Measurements from ENCODE around the gene ERICH4. TPM values are rescaled to one million over a fixed set of nuclear protein-coding genes. Genes with fewer than 3 reads are reported as not detected.

ERICH4 gene
- total and polyA plus RNA-seq, 2 donors (not counting 3 experiments of a cell fraction or from before 2014, with no cell fraction given): not detected

DNA sequence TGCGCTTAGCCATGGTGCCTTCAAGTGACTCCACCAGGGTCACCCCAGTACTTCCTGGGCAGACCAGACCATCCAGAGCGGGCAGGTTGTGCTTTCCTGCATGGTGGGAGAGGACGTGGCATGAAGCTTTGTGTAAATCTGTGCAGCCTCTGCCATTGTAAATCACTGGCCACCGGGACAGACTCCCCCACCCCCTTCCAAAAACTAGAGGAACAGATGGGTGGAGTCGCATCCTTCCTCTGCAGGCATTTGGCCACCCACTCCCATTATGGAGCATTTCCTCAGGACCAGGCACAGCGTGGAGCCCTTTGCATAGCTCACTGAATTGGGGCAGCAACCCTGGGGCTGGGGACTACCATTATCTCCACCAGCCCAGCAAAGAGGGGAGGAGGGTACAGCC, 37.2 kb upstream of the ERICH4 start:
- no peaks in the 10 kb centered on the region for H3K79me2 ChIP-seq (ENCODE audit: control insufficient read depth, insufficient read depth, low read length)
- H3K27me3 ChIP-seq (ENCODE audit: control insufficient read depth in 2 of 2, insufficient read depth in 2 of 2, low read length in 2 of 2): no peaks in the 10 kb centered on the region
- CTCF ChIA-PET: interaction anchor here (0.7 to 3.9 kb wide), 5 partner anchors 22 to 97 kb away, joined by 3 to 17 read pairs (median 3); partner anchors contain the start of genes B3GNT8 and DMAC2
- FAIRE-seq: peak; percentile 56
- H3K9ac ChIP-seq (replicated peaks; ENCODE audit: extremely low read depth, insufficient read depth, low read length): no peak overlapping the region
- H3K9me1 ChIP-seq (replicated peaks; ENCODE audit: control insufficient read depth, extremely low read depth, insufficient read depth, low read length): no peaks in the 10 kb centered on the region
- dilution Hi-C loops (cut with MboI; ENCODE audit: extremely low pct_ligation_motif_present, low sequenced_read_pairs): no loop called here
- peaks cover 39% of the 10 kb centered on the region for H3K4me1 ChIP-seq (ENCODE audit: control insufficient read depth, extremely low read depth, insufficient read depth, low read length)
- TF ChIP-seq, protein P1, sequence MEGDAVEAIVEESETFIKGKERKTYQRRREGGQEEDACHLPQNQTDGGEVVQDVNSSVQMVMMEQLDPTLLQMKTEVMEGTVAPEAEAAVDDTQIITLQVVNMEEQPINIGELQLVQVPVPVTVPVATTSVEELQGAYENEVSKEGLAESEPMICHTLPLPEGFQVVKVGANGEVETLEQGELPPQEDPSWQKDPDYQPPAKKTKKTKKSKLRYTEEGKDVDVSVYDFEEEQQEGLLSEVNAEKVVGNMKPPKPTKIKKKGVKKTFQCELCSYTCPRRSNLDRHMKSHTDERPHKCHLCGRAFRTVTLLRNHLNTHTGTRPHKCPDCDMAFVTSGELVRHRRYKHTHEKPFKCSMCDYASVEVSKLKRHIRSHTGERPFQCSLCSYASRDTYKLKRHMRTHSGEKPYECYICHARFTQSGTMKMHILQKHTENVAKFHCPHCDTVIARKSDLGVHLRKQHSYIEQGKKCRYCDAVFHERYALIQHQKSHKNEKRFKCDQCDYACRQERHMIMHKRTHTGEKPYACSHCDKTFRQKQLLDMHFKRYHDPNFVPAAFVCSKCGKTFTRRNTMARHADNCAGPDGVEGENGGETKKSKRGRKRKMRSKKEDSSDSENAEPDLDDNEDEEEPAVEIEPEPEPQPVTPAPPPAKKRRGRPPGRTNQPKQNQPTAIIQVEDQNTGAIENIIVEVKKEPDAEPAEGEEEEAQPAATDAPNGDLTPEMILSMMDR (IDR thresholded peaks at IDR 0.05; ENCODE audit: extremely low read depth in 1 of 2, insufficient read depth in 1 of 2, low read depth in 1 of 2, low read length in 2 of 2): no peak
- TF ChIP-seq EZH2 (IDR thresholded peaks at IDR 0.05; ENCODE audit: borderline replicate concordance, low read depth, low read length, severe bottlenecking) (no peak), POLR2AphosphoS5 (IDR thresholded peaks at IDR 0.05; ENCODE audit: insufficient read depth, low read depth, low read length) (no peak), POLR2A (IDR thresholded peaks at IDR 0.05; ENCODE audit: low read depth, low read length) (no peak), MYC (IDR thresholded peaks at IDR 0.05; ENCODE audit: low read depth, low read length) (no peak)
- TF ChIP-seq, protein P2, sequence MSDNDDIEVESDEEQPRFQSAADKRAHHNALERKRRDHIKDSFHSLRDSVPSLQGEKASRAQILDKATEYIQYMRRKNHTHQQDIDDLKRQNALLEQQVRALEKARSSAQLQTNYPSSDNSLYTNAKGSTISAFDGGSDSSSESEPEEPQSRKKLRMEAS (IDR thresholded peaks at IDR 0.05; ENCODE audit: insufficient read depth, insufficient read length): no peak
- no peak for DNase-seq (ENCODE audit: low read depth, low spot score)
- no peak overlapping the region for H3K4me2 ChIP-seq (ENCODE audit: insufficient read depth, low read length)
- peaks cover 0 to 2% of the 10 kb centered on the region in 2 experiments for H3K36me3 ChIP-seq (ENCODE audit: control insufficient read depth in 2 of 2, extremely low read depth in 1 of 2, insufficient read depth in 2 of 2, low read length in 2 of 2)
- H2AFZ ChIP-seq (ENCODE audit: low read depth, low read length): no peak overlapping the region
- H3K27ac ChIP-seq (ENCODE audit: insufficient read depth, low read depth, low read length): no peak overlapping the region
- H3K4me3 ChIP-seq (replicated peaks in 1 of 3; ENCODE audit: insufficient read depth in 1 of 3, low read depth in 1 of 3, low read length in 3 of 3): no peak overlapping the region
- no peaks in the 10 kb centered on the region for H4K20me1 ChIP-seq (replicated peaks; ENCODE audit: control insufficient read depth, extremely low read depth, insufficient read depth, low read length)
- no peaks in the 10 kb centered on the region for H3K9me3 ChIP-seq (replicated peaks; ENCODE audit: control insufficient read depth, insufficient read depth, low read length)
- intact Hi-C loops (cut with micrococcal nuclease): no loop called here
- POLR2A ChIA-PET: interaction anchor here (0.5 kb wide), 1 partner anchor 15 kb away, joined by 3 read pairs; no protein-coding TSS in a partner anchor
- no TSS peak for BruUV-seq (replicated peaks)
